GM12878 (cell line): ENCODE measurements around the gene C1QTNF8. TPM values are rescaled to one million over a fixed set of nuclear protein-coding genes. Genes with fewer than 3 reads are reported as not detected.

Experiments
- ATAC-seq: fragments of 200-7000 bp; cut with Tn5 transposase; 3 replicates; pipeline ENCODE4 v1.9.1; 2020; ENCODE audit warnings: mild to moderate bottlenecking, moderate library complexity
- BruUV-seq: library from RNA; stranded (reverse); fragments of 400-500 nt; replicated peaks from 2 replicates; lab custom pipeline; 2021; lab: Mats Ljungman, UMichigan
- CTCF ChIA-PET: fragments of 300-600 bp; sonication (Branson Sonifier 250); formaldehyde crosslinking; extraction: SDS; loops from one replicate; lab custom pipeline; 2021; ENCODE audit warnings: inconsistent platforms; lab: Yijun Ruan, JAX
- POLR2A ChIA-PET: fragments of 350-600 bp; formaldehyde crosslinking; extraction: SDS; loops from one replicate; lab custom pipeline; 2021; ENCODE audit warnings: inconsistent platforms; lab: Charles Lee
- RAD21 ChIA-PET: fragments of 300-600 bp; sonication (Branson Sonifier 250); formaldehyde crosslinking; loops from one replicate; lab custom pipeline; 2023; ENCODE audit warnings: antibody characterized with exemption; ENCODE audit not compliant: unreplicated experiment; lab: Charles Lee
- SMC1A ChIA-PET: fragments of 300-600 bp; sonication (Branson Sonifier 250); formaldehyde crosslinking; loops from one replicate; lab custom pipeline; 2023; ENCODE audit not compliant: unreplicated experiment, uncharacterized antibody; lab: Charles Lee
- DNase-seq: peaks from one replicate; pipeline ENCODE4 v3.0.0-alpha.2; 2011; ENCODE audit warnings: low read depth, low spot score
- FAIRE-seq: peaks from 3 replicates; lab custom pipeline; 2011; peaks lifted over from hg19 to GRCh38; lab: Jason Lieb, UNC
- H2AFZ ChIP-seq: 2 replicates; pipeline ENCODE4 v1.6.0; 2011; ENCODE audit warnings: low read depth, low read length, control low read depth; ENCODE audit not compliant: control insufficient read depth
- H3K27ac ChIP-seq: 2 replicates; pipeline ENCODE4 v1.5.1; 2011; ENCODE audit warnings: control low read depth; ENCODE audit not compliant: control insufficient read depth, insufficient read depth
- H3K27me3 ChIP-seq, 2 experiments: replicated peaks in 1 of 2; 2 replicates each; pipeline versions ENCODE4 v1.6.0 to v1.6.1; 2011; ENCODE audit warnings: low read length in 1 of 2; ENCODE audit not compliant: control insufficient read depth in 2 of 2, insufficient read depth in 2 of 2
- H3K36me3 ChIP-seq, 2 experiments: 2 replicates each; pipeline ENCODE4 v1.5.1; 2011; ENCODE audit warnings: low read length in 1 of 2; ENCODE audit not compliant: control insufficient read depth in 2 of 2, insufficient read depth in 2 of 2
- H3K4me1 ChIP-seq: 2 replicates; pipeline ENCODE4 v1.6.1; 2011; ENCODE audit warnings: mild to moderate bottlenecking, low read length, moderate library complexity, mixed read lengths; ENCODE audit not compliant: control insufficient read depth, insufficient read depth
- H3K4me2 ChIP-seq: 2 replicates; pipeline ENCODE4 v1.6.0; 2011; ENCODE audit warnings: control low read depth; ENCODE audit not compliant: control insufficient read depth, insufficient read depth
- H3K4me3 ChIP-seq: fragments of 200-600 bp; sonication (generic); 2 replicates; pipeline ENCODE4 v1.5.1; 2016
- H3K79me2 ChIP-seq: 2 replicates; pipeline ENCODE4 v1.6.0; 2011; ENCODE audit warnings: low read length; ENCODE audit not compliant: control insufficient read depth, insufficient read depth
- H3K9ac ChIP-seq: 2 replicates; pipeline ENCODE4 v1.8.0; 2011; ENCODE audit warnings: low read length, control low read depth, mixed read lengths; ENCODE audit not compliant: control insufficient read depth, insufficient read depth
- H3K9me3 ChIP-seq: replicated peaks from 3 replicates; pipeline ENCODE4 v1.5.1; 2011; ENCODE audit warnings: mild to moderate bottlenecking, low read length; ENCODE audit not compliant: control insufficient read depth, insufficient read depth
- H4K20me1 ChIP-seq: 2 replicates; pipeline ENCODE4 v1.6.0; 2011; ENCODE audit not compliant: control insufficient read depth, insufficient read depth
- CBX3 ChIP-seq: fragments of 200-600 bp; sonication (generic); IDR thresholded peaks from 2 replicates; pipeline ENCODE4 v1.6.1; 2016; ENCODE audit warnings: low read depth, borderline replicate concordance
- CBX5 ChIP-seq: sonication (generic); IDR thresholded peaks from 2 replicates; pipeline ENCODE4 v1.6.1; 2016; ENCODE audit warnings: low read depth, moderate library complexity, mild to moderate bottlenecking, inconsistent platforms
- CREB1 ChIP-seq: IDR thresholded peaks from 2 replicates; pipeline ENCODE4 v1.6.1; 2012; ENCODE audit warnings: low read depth, mild to moderate bottlenecking, inconsistent platforms
- CREM ChIP-seq: IDR thresholded peaks from 2 replicates; pipeline ENCODE4 v1.6.1; 2014; ENCODE audit warnings: antibody characterized with exemption, low read depth
- ESRRA ChIP-seq: IDR thresholded peaks from 2 replicates; pipeline ENCODE4 v1.6.1; 2012; ENCODE audit warnings: mild to moderate bottlenecking, low read length, improper control_type of control experiment
- MAX ChIP-seq: IDR thresholded peaks from 2 replicates; pipeline ENCODE4 v1.6.1; 2012; ENCODE audit warnings: low read depth, low read length, improper control_type of control experiment
- NFYB ChIP-seq: IDR thresholded peaks from 2 replicates; pipeline ENCODE4 v1.6.1; 2011; ENCODE audit warnings: low read depth, mild to moderate bottlenecking, low read length, improper control_type of control experiment, moderate library complexity; ENCODE audit not compliant: insufficient read depth
- NRF1 ChIP-seq: conservative IDR thresholded peaks from 2 replicates; pipeline ENCODE4 v1.6.1; 2011; ENCODE audit warnings: mild to moderate bottlenecking, low read depth, low read length, improper control_type of control experiment
- PBX3 ChIP-seq: IDR thresholded peaks from 2 replicates; pipeline ENCODE4 v1.6.1; 2011; ENCODE audit warnings: mild to moderate bottlenecking, low read depth, low read length, moderate library complexity; ENCODE audit not compliant: insufficient replicate concordance
- RCOR1 ChIP-seq: conservative IDR thresholded peaks from 2 replicates; pipeline ENCODE4 v1.6.1; 2012; ENCODE audit warnings: low read depth, low read length, improper control_type of control experiment
- SMARCA5 ChIP-seq: fragments of 450-650 bp; IDR thresholded peaks from 2 replicates; pipeline ENCODE4 v1.6.1; 2017; ENCODE audit warnings: mild to moderate bottlenecking
- STAT1 ChIP-seq: fragments of 450-650 bp; conservative IDR thresholded peaks from 2 replicates; pipeline ENCODE4 v1.6.1; 2014; ENCODE audit warnings: antibody characterized with exemption, mild to moderate bottlenecking
- USF2 ChIP-seq: IDR thresholded peaks from 2 replicates; pipeline ENCODE4 v1.6.1; 2011; ENCODE audit warnings: low read depth, low read length, improper control_type of control experiment, borderline replicate concordance
- ZBED1 ChIP-seq: IDR thresholded peaks from 2 replicates; pipeline ENCODE4 v1.6.1; 2016; ENCODE audit warnings: borderline replicate concordance
- ZZZ3 ChIP-seq: IDR thresholded peaks from 2 replicates; pipeline ENCODE4 v1.6.1; 2011; ENCODE audit warnings: low read depth; ENCODE audit not compliant: control insufficient read depth, insufficient read length
- WGBS: methylation state at CpG from one replicate; pipeline ENCODE4 v1.1.6; 2016; ENCODE audit warnings: low lambda C conversion rate; ENCODE audit not compliant: insufficient replicate concordance, insufficient coverage; ENCODE audit errors: missing lambda C conversion rate; 5-methylcytosine and 5-hydroxymethylcytosine counted together
- in situ Hi-C: fragments of 300-500 bp; cut with MboI; formaldehyde crosslinking; loops from 9 replicates; pipeline ENCODE4 v1.14.3; 2018; ENCODE audit warnings: mixed read lengths
- intact Hi-C: fragments of 100-400 bp; cut with micrococcal nuclease; formaldehyde crosslinking; loops from one replicate; pipeline ENCODE4 v1.14.2; 2022; ENCODE audit not compliant: unreplicated experiment
- polyA plus RNA-seq, 11 experiments: library from polyadenylated mRNA; depleted of rRNA in 4 of 11; unstranded in 6 of 11; stranded (reverse) in 5 of 11; fragments of >200 nt; fragmentation: Nextera tagmentation in 4 of 11; fragmentation: Illumina TruSeq in 1 of 11; extraction: Ambion mirVana in 4 of 11; extraction: Trizol in 1 of 11; gene quantifications; 1 replicate in 1 of 11; 2 replicates in 10 of 11; pipeline versions ENCODE4 v1.2.1 to v1.2.3, GENCODE V29; 2011 to 2016; ENCODE audit warnings: inconsistent platforms in 2 of 11, missing spikeins in 2 of 11, low read depth in 1 of 11
- total RNA-seq, 4 experiments: library from RNA; depleted of rRNA in 3 of 4; stranded (reverse); fragments of >200 nt in 3 of 4; fragmentation: Illumina TruSeq in 1 of 4; extraction: Trizol in 1 of 4; gene quantifications; 2 replicates each; pipeline versions ENCODE4 v1.2.1 to v1.2.3, GENCODE V29; 2013 to 2021

C1QTNF8 gene
- total and polyA plus RNA-seq, 10 of the 15 experiments (the other 5 are each of a cell fraction or from before 2014, with no cell fraction given): not detected

GRCh38 chr16:1107731-1108130 lies 11.7 kb upstream of the C1QTNF8 start:
- no TSS peak for BruUV-seq
- intact Hi-C loops: no loop called here
- no peak overlapping the region for H3K27ac ChIP-seq

More at GRCh38 chr16:1107731-1108130, 11.7 kb upstream of the C1QTNF8 start:
- H3K4me1 ChIP-seq: no peaks in the 10 kb centered on the region
- no peak for ATAC-seq
- H3K4me2 ChIP-seq: no peak overlapping the region
- CTCF ChIA-PET: no interaction called here
- no peaks in the 10 kb centered on the region for H3K36me3 ChIP-seq
- no peak for FAIRE-seq
- TF ChIP-seq SMARCA5: no peak
- TF ChIP-seq CREM: no peak
- TF ChIP-seq ZBED1: no peak
- no peak for TF ChIP-seq CREB1
- TF ChIP-seq ESRRA: no peak
- no peak for TF ChIP-seq USF2
- TF ChIP-seq NFYB: no peak
- TF ChIP-seq PBX3: no peak
- no peak for TF ChIP-seq CBX5
- TF ChIP-seq MAX: no peak
- TF ChIP-seq NRF1: no peak
- no peak for TF ChIP-seq RCOR1
- no peak for TF ChIP-seq ZZZ3
- TF ChIP-seq STAT1: no peak
- TF ChIP-seq CBX3: no peak
- TF ChIP-seq, all 136 proteins: peak for 0
- Histone ChIP-seq H4K20me1 (no peaks in the 10 kb centered on the region), H3K9ac (no peak overlapping the region), H2AFZ (no peak overlapping the region), H3K79me2 (no peaks in the 10 kb centered on the region), H3K9me3 (no peaks in the 10 kb centered on the region), H3K27me3 (no peaks in the 10 kb centered on the region), H3K4me3 (no peak overlapping the region)
- SMC1A ChIA-PET: no interaction called here
- WGBS: 53% methylated on average over 12 of the region's 12 CpGs
- in situ Hi-C loops: no loop called here
- POLR2A ChIA-PET: no interaction called here
- RAD21 ChIA-PET: no interaction called here
- DNase-seq: no peak
